ENCODE measurements around the gene ELMO3.

ELMO3 gene

DNA sequence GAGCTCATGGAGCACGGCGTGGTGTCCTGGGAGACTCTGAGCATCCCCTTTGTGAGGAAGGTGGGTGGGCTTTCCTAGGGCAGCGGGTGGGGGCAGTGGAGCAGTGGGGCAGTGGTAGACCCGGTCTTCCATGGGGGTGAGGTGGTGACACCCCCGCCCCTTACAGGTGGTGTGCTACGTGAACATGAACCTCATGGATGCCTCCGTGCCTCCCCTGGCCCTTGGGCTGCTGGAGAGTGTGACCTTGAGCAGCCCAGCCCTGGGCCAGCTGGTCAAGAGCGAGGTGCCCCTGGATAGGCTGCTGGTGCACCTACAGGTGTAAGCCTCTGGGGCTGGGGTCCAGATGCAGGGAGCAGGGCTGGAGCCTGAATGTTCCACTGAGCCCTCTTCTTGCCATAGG is 1.6 kb downstream of the ELMO3 start:
- no peak for DNase-seq

DNA sequence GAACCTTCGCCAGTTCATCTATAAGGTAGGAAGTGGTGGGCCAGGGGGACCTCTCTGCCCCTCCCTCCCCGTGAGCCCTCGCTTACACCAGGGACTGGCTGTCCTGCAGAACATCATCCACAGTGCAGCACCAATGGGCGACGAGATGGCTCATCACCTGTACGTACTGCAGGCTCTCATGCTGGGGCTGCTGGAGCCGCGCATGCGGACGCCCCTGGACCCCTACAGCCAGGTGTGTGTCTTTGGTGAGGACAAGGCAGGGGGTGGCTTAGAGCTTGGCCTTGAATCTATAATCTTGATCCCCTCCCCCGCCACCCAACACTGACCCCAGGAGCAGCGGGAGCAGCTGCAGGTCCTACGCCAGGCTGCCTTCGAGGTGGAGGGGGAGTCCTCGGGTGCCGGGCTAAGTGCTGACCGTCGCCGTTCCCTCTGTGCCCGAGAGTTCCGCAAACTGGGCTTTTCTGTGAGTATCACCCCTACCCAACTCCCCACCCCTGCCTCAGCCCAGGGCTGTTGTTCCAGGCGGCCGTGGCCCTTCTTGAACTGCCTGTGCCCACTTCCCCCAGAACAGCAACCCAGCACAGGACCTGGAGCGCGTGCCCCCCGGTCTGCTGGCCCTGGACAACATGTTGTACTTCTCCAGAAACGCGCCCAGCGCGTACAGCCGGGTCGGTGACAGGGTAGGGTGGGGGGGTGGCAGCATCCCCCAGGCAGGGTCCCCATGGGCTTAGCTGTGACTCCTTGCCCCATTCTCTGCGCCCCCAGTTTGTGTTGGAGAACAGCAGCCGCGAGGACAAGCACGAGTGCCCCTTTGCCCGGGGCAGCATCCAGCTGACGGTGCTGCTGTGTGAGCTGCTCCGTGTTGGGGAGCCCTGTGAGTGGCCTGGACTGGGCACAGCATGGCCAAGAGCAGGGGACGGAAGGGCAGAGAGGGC is 2.7 kb downstream of the ELMO3 start:
- DNase-seq, result no peak

DNA sequence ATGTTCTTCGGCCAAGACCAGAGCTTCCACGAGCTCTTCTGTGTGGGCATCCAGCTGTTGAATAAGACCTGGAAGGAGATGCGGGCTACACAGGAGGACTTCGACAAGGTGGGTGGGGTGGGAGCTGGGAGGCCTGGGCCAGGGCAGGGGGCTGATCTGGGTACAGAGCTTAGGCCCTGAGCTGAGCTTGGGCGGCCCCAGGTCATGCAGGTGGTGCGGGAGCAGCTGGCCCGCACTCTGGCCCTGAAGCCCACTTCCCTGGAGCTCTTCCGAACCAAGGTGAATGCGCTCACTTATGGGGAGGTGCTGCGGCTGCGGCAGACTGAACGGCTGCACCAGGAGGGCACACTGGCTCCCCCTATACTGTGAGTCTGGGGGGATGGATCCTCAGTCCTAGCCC is 3.5 kb downstream of the ELMO3 start:
- no peak for DNase-seq

DNA sequence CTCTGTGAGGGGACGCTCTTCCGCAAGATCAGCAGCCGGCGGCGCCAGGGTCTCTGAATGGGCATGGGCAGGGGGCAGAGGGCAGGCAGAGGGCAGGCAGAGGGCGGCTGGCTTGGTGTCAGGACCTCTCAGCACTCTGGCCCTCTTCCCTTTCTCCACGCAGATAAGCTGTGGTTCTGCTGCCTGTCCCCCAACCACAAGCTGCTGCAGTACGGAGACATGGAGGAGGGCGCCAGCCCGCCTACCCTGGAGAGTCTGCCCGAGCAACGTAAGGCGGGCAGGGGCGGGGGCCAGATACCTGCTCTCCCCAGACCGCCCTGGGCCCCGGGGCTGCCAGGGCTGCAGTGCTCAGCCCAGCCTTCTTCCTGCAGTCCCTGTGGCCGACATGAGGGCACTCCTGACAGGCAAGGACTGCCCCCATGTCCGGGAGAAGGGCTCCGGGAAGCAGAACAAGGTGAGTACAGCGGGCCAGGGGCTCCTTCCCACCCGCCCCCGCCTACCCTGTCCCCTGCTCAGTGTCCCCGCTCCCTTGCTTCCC is 4.1 kb downstream of the ELMO3 start:
- no peak for DNase-seq

DNA sequence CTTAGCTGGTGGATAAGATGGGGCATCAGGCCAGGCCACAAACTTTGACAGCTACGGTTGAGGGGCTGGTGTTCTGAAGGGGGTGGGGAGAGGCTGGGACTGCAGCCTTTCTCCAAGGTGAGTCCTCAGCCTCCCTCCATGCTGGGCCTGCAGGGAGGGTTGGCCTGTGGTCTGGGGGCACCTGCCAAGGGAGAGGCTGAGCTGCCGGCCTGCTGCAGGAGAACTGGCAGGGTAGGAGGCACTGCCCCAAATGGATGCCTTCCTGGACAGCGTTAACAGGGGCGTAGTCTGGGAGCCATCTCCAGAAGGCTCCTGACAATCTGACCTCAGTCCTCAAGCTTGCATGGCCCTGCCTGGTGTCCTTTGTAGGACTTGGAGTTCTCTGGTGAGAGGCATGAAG is 5.1 kb downstream of the ELMO3 start:
- no peak for DNase-seq

DNA sequence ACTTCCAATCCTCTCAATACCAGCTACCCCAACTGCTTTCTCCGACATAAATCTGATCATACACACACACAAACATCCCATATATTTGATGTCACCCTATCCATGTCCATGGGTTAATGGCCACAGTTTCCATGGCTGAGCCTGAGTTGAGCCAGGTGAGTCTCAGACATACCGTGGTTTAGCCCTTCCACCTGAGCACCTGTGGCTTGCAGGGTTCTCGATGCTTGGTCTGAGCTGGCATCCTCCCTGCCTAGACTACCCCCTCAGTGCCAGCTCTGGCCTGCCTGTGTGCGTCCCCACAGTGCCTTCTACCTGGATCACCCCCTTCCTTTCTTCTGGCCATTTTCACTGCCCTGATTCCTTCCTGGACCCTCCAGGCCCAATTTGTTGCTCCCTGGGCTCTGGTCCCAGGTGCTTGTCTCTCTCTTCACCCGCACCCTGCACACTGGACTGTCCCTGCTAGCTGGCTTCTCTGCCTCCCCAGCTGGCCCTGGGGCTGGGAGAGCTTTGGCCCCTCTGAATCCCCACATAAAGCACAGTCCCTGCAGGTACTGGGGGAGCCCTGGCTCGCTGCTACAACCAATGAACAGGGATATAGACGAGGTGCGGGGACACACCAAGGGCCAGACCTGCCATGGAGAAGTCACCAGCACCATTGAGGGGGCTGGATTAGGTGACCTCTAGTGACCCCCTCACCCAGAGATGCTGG is 7.4 kb downstream of the ELMO3 start:
- no peak for DNase-seq

DNA sequence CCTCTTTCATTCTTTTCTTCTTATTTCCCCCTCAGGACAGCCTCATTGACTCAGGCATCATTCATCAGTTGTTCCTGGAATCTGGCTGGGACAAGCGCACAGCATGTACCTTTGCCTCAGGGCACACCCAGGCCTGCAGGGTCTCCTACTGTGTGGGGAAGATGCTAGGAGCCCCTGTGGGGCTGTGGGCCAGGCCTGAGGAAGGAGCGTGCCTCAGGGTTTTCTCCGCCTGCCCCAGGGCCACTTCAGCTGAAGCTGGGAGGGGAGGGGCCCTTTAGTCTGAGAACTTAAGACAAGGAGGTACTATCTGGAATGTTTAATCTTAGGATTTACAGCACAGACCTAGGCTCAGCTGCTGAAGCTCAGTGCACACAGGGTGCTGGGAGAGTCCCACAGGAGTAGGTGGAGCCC is 7.9 kb downstream of the ELMO3 start:
- DNase-seq, result no peak

DNA sequence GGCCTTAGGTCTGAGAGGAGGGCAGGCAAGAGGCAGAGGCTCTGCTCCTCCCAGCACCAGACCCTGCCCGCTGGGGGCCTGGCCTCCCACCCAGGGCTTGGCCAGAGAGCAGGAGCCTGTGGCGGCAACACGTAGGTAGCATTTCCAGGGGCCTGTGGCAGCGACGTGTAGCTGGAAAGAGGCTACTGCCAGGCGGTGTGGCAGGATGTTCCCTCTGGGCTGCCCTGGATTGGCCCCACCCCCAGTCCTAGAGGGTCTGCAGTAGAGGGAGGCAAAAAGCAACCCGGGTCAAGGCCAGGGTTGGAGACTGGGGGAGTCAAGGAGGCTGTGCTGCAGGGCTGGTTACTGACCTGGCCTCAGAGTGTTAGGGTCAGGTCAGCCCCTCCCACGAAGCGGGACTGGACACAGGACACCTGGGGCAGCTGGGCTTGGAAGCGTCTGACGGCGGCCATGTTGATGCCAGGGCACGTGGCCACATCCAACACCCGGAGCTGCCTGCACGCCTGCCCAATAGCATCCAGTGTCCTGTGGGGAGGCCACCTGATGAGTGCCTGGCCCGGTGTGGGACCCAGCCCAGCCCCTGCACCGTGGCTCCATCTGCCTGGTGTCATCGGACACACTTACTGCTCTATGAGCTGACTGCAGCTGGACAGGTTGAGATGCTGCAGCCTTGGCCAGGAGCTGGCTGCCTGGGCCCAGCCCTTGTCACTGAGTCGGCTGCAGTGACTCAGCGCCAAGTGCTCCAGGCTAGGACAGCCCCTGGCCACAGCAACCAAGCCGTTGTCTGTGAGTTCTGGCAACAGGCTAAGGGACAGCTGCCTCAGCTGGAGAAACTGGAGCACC is 8.5 kb downstream of the ELMO3 start:
- DNase-seq, result no peak

DNA sequence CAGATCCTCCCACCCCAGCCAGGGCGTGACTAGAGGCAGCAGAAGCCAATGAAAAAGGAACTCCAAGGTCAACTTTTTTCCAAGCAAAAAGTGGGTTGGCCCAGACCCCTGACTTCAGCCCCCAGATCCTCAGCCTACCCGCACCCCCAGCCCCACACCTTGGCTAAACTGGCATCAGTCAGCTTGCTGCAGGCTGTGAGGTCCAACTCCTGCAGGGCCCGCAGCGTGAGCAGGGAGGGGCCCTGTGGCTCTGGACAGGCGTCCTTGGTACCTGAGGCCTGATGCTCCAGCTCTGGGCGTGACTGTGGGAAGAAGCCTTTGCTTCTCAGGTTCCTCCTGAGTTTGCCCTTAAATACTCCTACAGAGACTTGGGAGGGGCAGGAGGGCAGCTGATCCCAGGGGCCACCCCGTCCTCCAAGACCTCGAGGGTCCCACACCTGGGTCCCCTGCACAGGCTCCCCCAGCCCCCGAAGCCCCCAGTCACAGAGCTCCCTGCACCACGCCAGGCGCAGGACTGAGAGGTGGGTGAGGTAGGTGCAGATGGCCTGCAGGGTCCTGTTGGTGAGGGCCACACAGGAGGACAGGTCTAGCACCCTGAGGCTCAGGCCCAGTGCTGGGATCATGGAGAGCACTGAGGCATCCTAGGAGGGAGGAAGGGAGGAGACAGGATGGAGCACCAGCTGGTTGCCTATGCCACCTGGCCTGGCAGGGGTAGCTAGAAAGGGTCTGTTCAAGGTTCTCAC is 9.4 kb downstream of the ELMO3 start:
- DNase-seq, result no peak

DNA sequence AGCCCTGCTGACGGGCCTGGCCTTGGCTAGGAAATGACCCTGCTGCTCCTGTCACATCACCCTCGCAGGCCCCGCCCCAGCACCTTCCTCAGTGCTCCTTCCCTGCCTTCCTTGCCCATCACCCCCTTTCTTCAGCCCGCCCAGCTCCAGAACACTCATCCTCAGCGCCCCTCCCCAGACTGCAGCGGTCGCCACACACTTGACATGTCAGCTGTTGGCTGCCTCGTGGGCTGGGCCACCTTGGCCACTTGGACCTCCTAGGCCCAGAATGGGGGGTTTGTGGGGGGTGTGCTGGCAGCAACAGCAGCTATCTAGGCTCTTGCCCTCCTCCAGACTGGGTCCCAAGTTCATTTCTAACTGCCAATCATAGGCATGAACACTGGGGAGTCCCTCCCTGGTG is 10.6 kb downstream of the ELMO3 start:
- no peak for DNase-seq

DNA sequence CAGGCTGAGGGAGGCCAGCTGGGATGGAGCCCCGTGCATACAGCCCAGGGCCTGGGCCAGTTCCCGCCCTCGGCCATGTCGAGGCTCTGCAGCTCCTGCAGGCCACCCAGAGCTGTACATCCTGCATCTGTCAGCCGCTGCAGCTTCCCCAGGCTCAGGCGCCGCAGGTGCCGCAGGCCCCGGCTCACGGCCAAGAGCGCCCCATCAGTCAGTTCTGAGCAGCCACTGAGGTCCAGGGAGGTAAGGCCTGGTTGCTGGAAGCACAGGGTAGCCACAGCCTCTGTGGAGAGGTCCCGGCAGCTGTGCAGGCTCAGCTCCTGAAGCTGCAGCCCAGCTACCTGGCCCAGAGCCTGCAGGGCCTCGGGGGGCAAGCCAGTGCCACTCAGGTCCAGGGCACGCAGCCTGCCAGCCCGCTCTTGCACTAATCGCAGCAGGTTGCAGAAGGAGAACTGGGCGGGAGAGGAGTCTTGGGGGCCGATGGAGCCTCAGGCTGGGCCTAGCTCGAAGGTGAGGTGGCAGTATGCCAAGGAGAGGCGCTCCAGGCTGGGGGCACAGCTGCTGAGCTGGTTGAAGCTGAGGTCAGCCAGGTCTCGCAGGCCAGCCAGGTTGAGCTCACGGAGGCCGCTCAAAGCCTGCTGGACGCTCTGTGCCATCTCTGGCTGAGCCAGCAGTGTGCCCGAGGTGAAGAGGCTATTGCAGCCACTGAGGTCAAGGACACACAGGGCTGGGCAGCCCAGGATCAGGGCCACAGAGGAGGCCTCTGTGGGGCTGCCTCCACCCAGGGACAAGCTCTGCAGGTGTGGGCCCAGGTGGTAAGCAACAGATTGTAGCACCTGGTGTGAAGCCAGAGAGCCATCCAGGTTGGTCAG is 11.4 kb downstream of the ELMO3 start:
- peak; percentile 72 for DNase-seq

DNA sequence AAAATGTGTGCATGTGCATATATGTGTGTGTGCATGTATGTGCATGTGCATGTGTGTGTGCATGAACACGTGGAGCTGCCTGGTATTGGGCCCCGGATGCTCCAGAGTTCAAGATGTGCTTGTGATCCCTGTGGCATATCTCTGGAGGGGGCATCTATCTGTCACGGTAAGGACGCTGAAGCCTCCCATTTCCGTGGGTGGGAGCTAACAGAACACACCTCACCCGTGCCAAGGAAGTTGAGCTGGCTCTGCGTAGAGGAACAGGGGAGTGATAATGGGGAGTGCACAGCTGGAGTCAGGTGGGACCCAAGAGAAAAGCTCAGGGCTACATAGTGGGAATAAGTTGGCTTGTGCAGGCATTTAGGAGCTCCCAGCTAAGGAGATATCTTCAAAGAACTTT is 12.7 kb downstream of the ELMO3 start:
- no peak for DNase-seq

DNA sequence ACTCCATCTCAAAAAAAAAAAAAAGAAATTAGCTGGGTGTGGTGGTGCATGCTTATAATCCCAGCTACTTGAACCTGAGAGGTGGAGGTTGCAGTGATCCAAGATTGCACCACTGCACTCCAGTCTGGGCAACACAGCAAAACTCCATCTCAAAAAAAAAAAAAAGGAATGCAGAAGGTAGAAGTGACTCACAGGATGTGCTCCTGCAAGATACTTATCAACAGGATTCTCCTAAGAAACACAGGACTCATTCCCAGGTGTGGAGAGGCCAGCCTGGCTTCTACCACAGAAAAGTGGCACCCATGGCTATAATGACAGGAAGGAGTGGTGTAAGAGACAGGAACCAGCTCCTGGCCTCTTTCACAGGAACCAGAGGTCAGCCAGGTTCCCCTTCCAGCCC is 13.8 kb downstream of the ELMO3 start:
- no peak for DNase-seq

DNA sequence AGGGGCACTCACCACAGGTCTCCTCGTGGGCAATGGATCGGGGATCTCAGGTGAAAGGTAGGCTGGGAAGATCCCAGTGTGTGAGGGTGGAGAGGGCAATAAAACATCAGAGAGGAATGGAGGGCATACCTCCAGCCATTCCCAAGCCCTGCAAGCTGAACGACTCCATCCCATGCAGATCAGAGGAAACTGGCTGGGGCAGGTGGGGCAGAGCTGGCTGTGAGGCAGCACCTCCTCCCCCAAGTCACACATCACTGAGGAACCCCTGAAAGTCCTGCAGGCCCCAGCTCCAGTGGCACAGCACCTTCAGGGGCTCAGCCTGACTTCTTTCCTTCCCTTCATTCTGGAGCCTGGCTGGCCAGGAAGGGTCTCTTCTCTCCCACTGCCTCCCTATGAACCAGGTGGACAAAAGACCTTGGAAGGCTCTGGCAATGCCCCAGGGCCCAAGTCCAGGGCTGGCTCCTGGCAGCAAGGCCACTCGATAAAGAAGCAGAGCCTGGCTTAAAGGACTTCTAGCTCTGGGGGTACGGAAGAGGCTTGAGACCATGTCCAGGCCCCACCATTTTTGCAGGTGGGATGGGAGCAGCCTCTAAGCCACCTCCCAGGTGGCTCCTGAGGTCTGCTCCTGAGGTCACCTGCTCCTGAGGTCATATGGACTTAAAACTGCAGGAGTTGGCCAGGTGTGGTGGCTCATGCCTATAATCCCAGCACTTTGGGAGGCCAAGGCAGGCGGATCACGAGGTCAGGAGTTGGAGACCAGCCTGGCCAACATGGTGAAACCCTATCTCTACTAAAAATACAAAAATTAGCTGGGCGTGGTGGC is 14.5 kb downstream of the ELMO3 start:
- DNase-seq, result no peak

DNA sequence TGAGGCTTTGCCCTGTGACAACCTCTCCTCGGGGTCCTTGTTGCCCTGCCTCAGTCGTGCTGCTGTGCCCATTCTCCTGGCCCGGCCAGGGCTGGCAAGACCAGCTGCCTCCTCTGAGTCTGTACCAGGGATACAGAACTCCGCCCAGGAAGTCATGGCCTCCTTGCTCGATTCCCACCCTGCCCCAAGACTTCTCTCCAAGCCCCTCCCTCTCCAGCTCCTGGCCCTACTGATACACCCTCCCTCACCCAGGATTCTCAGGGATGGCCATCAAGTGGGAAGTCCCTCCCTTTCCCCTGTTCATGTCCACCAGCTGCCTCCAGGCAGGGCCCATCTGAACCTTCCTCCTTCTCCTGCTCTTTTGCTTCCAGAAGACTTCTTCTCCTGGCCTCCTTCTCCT is 16.8 kb downstream of the ELMO3 start:
- DNase-seq, result no peak

DNA sequence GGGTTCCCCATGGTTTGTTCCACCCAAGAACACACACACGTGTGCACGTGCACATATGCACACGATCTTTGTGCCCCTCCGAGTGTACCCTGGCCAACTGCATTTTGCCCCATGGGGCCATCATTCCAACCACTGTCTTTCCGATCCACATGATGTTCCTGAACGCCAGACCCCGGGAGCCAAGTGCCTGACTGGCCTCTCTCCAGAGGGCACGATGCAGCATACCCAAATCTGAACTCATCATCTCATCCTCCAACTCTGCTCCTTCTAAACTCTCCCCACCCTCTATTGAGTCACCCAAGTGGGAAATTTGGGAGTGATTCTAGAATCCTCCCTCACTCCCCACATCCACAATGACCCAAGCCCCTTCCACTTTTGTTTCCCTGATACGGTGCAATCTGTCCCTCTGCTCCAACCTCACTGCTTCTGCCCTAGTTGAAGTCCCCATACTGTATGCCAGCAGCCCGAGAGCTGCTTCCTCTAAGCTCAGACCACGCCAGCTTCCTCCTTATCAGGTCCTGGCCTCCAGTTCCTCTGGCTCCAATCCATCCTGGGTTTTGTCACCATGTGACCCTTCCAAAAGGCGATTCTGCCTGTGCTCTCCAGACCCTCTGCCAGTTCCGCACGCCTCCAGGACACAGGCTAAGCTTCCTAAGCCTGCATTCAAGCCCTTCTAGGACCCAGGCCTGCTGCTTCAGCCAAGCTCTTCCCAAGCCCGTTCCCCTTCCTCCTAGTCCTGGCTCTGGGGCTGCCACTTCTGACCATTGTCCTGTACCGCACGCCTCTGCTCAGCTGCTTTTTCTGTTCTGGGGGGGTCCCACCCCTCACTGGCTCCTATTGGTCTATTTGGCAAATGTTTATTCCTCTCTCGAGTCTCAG is 17.9 kb downstream of the ELMO3 start:
- DNase-seq, result no peak

DNA sequence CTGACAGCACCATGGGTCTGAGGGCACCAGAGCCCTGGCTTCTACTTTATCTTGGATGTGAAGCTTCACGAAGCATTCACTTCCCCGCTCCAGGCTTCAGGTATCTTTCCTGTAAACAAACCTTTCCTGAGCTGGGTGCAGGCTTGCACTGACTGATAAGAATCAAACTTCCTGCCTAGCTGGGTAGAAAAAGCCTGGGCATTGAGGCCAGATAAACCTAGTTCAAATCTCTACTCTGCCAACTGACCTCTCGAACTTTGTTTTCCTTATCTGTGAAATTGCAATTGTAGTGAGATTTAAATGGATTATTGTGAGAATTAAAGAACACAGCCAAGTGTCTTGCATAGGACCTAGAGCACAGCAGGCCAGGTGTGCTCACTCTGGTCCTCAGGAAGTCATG is 25.1 kb downstream of the ELMO3 start:
- no peak for DNase-seq

DNA sequence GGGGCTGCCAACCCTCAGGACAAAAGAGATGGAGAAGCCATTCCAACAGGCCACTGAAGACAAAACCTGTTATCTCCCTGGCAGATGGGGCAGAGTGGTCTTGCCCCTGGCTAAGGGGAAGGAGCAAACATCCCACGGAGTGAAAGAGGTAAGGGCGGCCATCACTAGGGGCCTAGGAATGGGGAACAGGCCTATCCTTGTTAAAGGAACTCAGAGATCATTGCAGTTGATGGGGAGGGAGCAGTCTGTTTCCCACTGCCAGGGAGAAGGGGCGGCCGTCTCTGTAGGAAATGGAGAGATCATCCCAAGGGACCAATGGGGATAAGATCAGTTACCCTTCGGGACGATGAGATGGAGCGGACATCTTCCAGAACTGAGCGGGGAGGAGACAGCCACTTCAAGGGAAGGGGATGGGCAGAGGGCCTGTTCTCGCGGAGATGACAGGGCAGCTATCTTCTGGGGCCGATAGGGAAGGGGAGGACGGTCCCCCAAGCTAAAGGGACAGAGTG is 27.4 kb downstream of the ELMO3 start:
- DNase-seq, result no peak

Data from RPMI8226 (cell line).